Measurements from ENCODE around the gene SLC24A3.

GRCh38 chr20:19741924-19742323 is 529.5 kb downstream of the SLC24A3 start:
- TF ChIP-seq CTCF (conservative IDR thresholded peaks at IDR 0.05; ENCODE audit: low read length) (no peak), EZH2phosphoT487 (IDR thresholded peaks at IDR 0.05; ENCODE audit: borderline replicate concordance) (no peak)
